GM21390 (cell line): Measurements from ENCODE around the gene NECAP2.
"Not testable (repeated sequence)": the region's sequence is repeated elsewhere in the genome, so short reads cannot be mapped to it uniquely, and the experiment has no call there.

Experiments
- ATAC-seq: cut with Tn5 transposase; IDR thresholded peaks from one replicate; pipeline ENCODE4 v1.9.1; 2021; ENCODE audit not compliant: unreplicated experiment

The NECAP2 gene

GRCh38 chr1:16425125-16426025, 15.1 kb upstream of the NECAP2 start:
- ATAC-seq = no peak

GRCh38 chr1:16430606-16431005, 9.9 kb upstream of the NECAP2 start:
- ATAC-seq = no peak

- ATAC-seq = no peak
Observed at GRCh38 chr1:16433030-16433429, 7.5 kb upstream of the NECAP2 start.

- no peak for ATAC-seq
Observed at GRCh38 chr1:16434007-16434406, 6.5 kb upstream of the NECAP2 start.

- no peak for ATAC-seq
Observed at GRCh38 chr1:16434501-16434900, 6.0 kb upstream of the NECAP2 start.

- no peak for ATAC-seq
Observed at GRCh38 chr1:16436946-16437474, 3.5 kb upstream of the NECAP2 start, which contains the start of gene SPATA21. TSS of gene SPATA21 (minus strand) at chr1:16437424. CDS start at chr1:16431371, 6,053 bp downstream.

- no peak for ATAC-seq
Observed at GRCh38 chr1:16438516-16438915, 2.0 kb upstream of the NECAP2 start.

GRCh38 chr1:16438924-16439323, 1.6 kb upstream of the NECAP2 start:
- no peak for ATAC-seq

- ATAC-seq = peak; percentile 22
Observed at GRCh38 chr1:16440131-16440469, 424 bp upstream of the NECAP2 start.

- no peak for ATAC-seq
Observed at GRCh38 chr1:16441282-16441665, 750 bp downstream of the NECAP2 start.

GRCh38 chr1:16442265-16442664, 1.7 kb downstream of the NECAP2 start:
- no peak for ATAC-seq

GRCh38 chr1:16442941-16443340, 2.4 kb downstream of the NECAP2 start:
- ATAC-seq = no peak

- no peak for ATAC-seq
Observed at GRCh38 chr1:16443975-16444770, 3.6 kb downstream of the NECAP2 start.

- no peak for ATAC-seq
Observed at GRCh38 chr1:16445052-16445451, 4.5 kb downstream of the NECAP2 start.

GRCh38 chr1:16446116-16446515, 5.6 kb downstream of the NECAP2 start:
- no peak for ATAC-seq

- no peak for ATAC-seq
Observed at GRCh38 chr1:16447641-16448040, 7.1 kb downstream of the NECAP2 start.

- no peak for ATAC-seq
Observed at GRCh38 chr1:16449065-16449464, 8.5 kb downstream of the NECAP2 start.

- ATAC-seq = no peak
Observed at GRCh38 chr1:16449666-16450065, 9.1 kb downstream of the NECAP2 start.

- ATAC-seq = no peak
Observed at GRCh38 chr1:16450863-16451481, 10.4 kb downstream of the NECAP2 start.

- ATAC-seq = no peak
Observed at GRCh38 chr1:16451841-16452528, 11.5 kb downstream of the NECAP2 start.

- ATAC-seq = not testable (repeated sequence)
Observed at GRCh38 chr1:16454909-16455308, 14.4 kb downstream of the NECAP2 start.
